GM23338 (cell line): ENCODE data around the gene ELAC2. TPM values are rescaled to one million over a fixed set of nuclear protein-coding genes. Genes with fewer than 3 reads are reported as not detected.

Experiments
- ATAC-seq: fragments of 200-7000 bp; cut with Tn5 transposase; 3 replicates; pipeline ENCODE4 v1.9.1; 2020
- DNase-seq: peaks from one replicate; pipeline ENCODE4 v3.0.0-alpha.2; 2015; ENCODE audit warnings: low spot score
- H2AFZ ChIP-seq: fragments of 200-600 bp; sonication (generic); 2 replicates; pipeline ENCODE4 v1.8.0; 2016; ENCODE audit warnings: antibody characterized with exemption, mild to moderate bottlenecking, moderate library complexity
- H3F3A ChIP-seq: fragments of 200-600 bp; sonication (generic); replicated peaks from 2 replicates; pipeline ENCODE4 v1.8.0; 2017; ENCODE audit warnings: antibody characterized with exemption, mixed run types, low read depth
- H3K27ac ChIP-seq: fragments of 200-600 bp; sonication (generic); 2 replicates; pipeline ENCODE4 v1.6.1; 2016; ENCODE audit warnings: low read depth
- H3K27me3 ChIP-seq: fragments of 200-600 bp; sonication (generic); 2 replicates; pipeline ENCODE4 v1.8.0; 2016; ENCODE audit warnings: mild to moderate bottlenecking, mixed run types, moderate library complexity; ENCODE audit not compliant: insufficient read depth
- H3K36me3 ChIP-seq: fragments of 200-600 bp; sonication (generic); 2 replicates; pipeline ENCODE4 v1.8.0; 2016; ENCODE audit warnings: mild to moderate bottlenecking; ENCODE audit not compliant: insufficient read depth
- H3K4me1 ChIP-seq: fragments of 200-600 bp; sonication (generic); 2 replicates; pipeline ENCODE4 v1.8.0; 2016; ENCODE audit warnings: mild to moderate bottlenecking, moderate library complexity; ENCODE audit not compliant: insufficient read depth
- H3K4me2 ChIP-seq: fragments of 200-600 bp; sonication (generic); 2 replicates; pipeline ENCODE4 v1.7.1; 2017; ENCODE audit warnings: mixed run types
- H3K4me3 ChIP-seq: fragments of 200-600 bp; sonication (generic); 2 replicates; pipeline ENCODE4 v1.6.1; 2016; ENCODE audit warnings: mixed run types
- H3K79me2 ChIP-seq: fragments of 200-600 bp; sonication (generic); replicated peaks from 2 replicates; pipeline ENCODE4 v1.8.0; 2017; ENCODE audit warnings: mild to moderate bottlenecking; ENCODE audit not compliant: insufficient read depth
- H3K9me2 ChIP-seq: fragments of 200-600 bp; sonication (generic); 2 replicates; pipeline ENCODE4 v1.8.0; 2017; ENCODE audit not compliant: insufficient read depth
- H4K20me1 ChIP-seq: fragments of 200-600 bp; sonication (generic); replicated peaks from 2 replicates; pipeline ENCODE4 v1.8.0; 2017; ENCODE audit warnings: mild to moderate bottlenecking; ENCODE audit not compliant: insufficient read depth
- H3K27ac Mint-ChIP-seq: 2 replicates; pipeline ENCODE4 v1.8.0; 2020; ENCODE audit warnings: inconsistent platforms, mild to moderate bottlenecking, moderate library complexity, mixed read lengths
- H3K27me3 Mint-ChIP-seq: 3 replicates; pipeline ENCODE4 v1.8.0; 2022; ENCODE audit warnings: low read depth, mild to moderate bottlenecking, moderate library complexity, mixed read lengths, inconsistent platforms; ENCODE audit not compliant: insufficient read depth, poor library complexity
- H3K36me3 Mint-ChIP-seq: 3 replicates; pipeline ENCODE4 v1.8.0; 2021; ENCODE audit warnings: low read depth, mild to moderate bottlenecking, inconsistent platforms, moderate library complexity, mixed read lengths
- H3K4me1 Mint-ChIP-seq: 3 replicates; pipeline ENCODE4 v1.8.0; 2020; ENCODE audit warnings: mild to moderate bottlenecking, inconsistent platforms, mixed read lengths
- H3K4me3 Mint-ChIP-seq: 3 replicates; pipeline ENCODE4 v1.8.0; 2021; ENCODE audit warnings: moderate library complexity, mild to moderate bottlenecking, inconsistent platforms, mixed read lengths
- H3K9me3 Mint-ChIP-seq: 3 replicates; pipeline ENCODE4 v1.8.0; 2020; ENCODE audit warnings: moderate library complexity, mild to moderate bottlenecking, inconsistent platforms, mixed read lengths
- CREB1 ChIP-seq: fragments of 250-450 bp; sonication (Bioruptor Pico); IDR thresholded peaks from 2 replicates; pipeline ENCODE4 v1.5.0; 2020; ENCODE audit warnings: low read depth, mild to moderate bottlenecking, moderate library complexity
- CTCF ChIP-seq, 2 experiments: fragments of 200-600 bp in 1 of 2; sonication (generic) in 1 of 2; conservative IDR thresholded peaks; 2 replicates each; pipeline versions ENCODE4 v1.5.1 to v1.6.1; 2016 to 2017; ENCODE audit warnings: antibody characterized with exemption in 2 of 2, low read depth in 2 of 2, mild to moderate bottlenecking in 2 of 2, moderate library complexity in 1 of 2
- ETS1 ChIP-seq: IDR thresholded peaks from 2 replicates; pipeline ENCODE4 v1.6.1; 2016; ENCODE audit warnings: antibody characterized with exemption
- EZH2 ChIP-seq: fragments of 200-600 bp; sonication (generic); IDR thresholded peaks from one replicate; pipeline ENCODE4 v1.8.0; 2017; ENCODE audit warnings: antibody characterized with exemption, mild to moderate bottlenecking, low read depth; ENCODE audit not compliant: unreplicated experiment
- EZH2phosphoT487 ChIP-seq: fragments of 200-600 bp; sonication (generic); IDR thresholded peaks from one replicate; pipeline ENCODE4 v1.8.1; 2018; ENCODE audit warnings: antibody characterized with exemption; ENCODE audit not compliant: unreplicated experiment
- JUNB ChIP-seq: IDR thresholded peaks from one replicate; pipeline ENCODE4 v1.6.1; 2016; ENCODE audit warnings: antibody characterized with exemption; ENCODE audit not compliant: unreplicated experiment
- NANOG ChIP-seq: IDR thresholded peaks from 2 replicates; pipeline ENCODE4 v1.6.1; 2016; ENCODE audit warnings: antibody characterized with exemption, borderline replicate concordance
- POLR2AphosphoS5 ChIP-seq: IDR thresholded peaks from 2 replicates; pipeline ENCODE4 v1.6.1; 2016; ENCODE audit warnings: antibody characterized with exemption, low read depth
- REST ChIP-seq: IDR thresholded peaks from one replicate; pipeline ENCODE4 v1.6.1; 2018; ENCODE audit warnings: antibody characterized with exemption; ENCODE audit not compliant: unreplicated experiment
- STAT1 ChIP-seq: IDR thresholded peaks from one replicate; pipeline ENCODE4 v1.6.1; 2016; ENCODE audit warnings: antibody characterized with exemption; ENCODE audit not compliant: unreplicated experiment
- ZNF114 ChIP-seq: fragments of 250-450 bp; sonication (Bioruptor Pico); IDR thresholded peaks from 2 replicates; pipeline ENCODE4 v1.5.0; 2020; ENCODE audit warnings: mild to moderate bottlenecking, moderate library complexity
- ZNF331 ChIP-seq: fragments of 250-450 bp; sonication (Bioruptor Pico); IDR thresholded peaks from 2 replicates; pipeline ENCODE4 v1.5.0; 2020; ENCODE audit warnings: low read depth, mild to moderate bottlenecking, moderate library complexity
- ZNF462 ChIP-seq: fragments of 250-450 bp; sonication (Bioruptor Pico); IDR thresholded peaks from 2 replicates; pipeline ENCODE4 v1.5.0; 2020; ENCODE audit warnings: mild to moderate bottlenecking, moderate library complexity
- polyA plus RNA-seq: library from polyadenylated mRNA; unstranded; fragments of >200 nt; fragmentation: Nextera tagmentation; extraction: Ambion mirVana; gene quantifications from 2 replicates; pipeline ENCODE4 v1.2.1, GENCODE V29; 2016
- total RNA-seq: library from RNA; depleted of rRNA; stranded (reverse); fragments of >200 nt; shearing (Covaris generic); gene quantifications from 2 replicates; pipeline ENCODE4 v1.2.3, GENCODE V29; 2014

Gene ELAC2
- total and polyA plus RNA-seq, 2 experiments from 2014 or later = 49.9 to 203 TPM

GRCh38 chr17:13014801-13015200 lies 3.0 kb downstream of the ELAC2 start:
- H3K9me3 Mint-ChIP-seq = no peaks in the 10 kb centered on the region
- Histone ChIP-seq H3K36me3 (peaks cover 59% of the 10 kb centered on the region), H3K79me2 (peaks cover 26% of the 10 kb centered on the region), H3K27ac (no peak overlapping the region), H3K4me3 (no peak overlapping the region), H2AFZ (no peak overlapping the region), H3K4me2 (no peak overlapping the region), H3F3A (peaks cover 5% of the 10 kb centered on the region; the same call in 1 of the 2 replicates), H4K20me1 (peaks cover 27% of the 10 kb centered on the region), H3K9me2 (no peaks in the 10 kb centered on the region), H3K27me3 (no peaks in the 10 kb centered on the region), H3K4me1 (no peaks in the 10 kb centered on the region)
- H3K27me3 Mint-ChIP-seq = no peaks in the 10 kb centered on the region
- no peak overlapping the region for H3K4me3 Mint-ChIP-seq
- peaks cover 71% of the 10 kb centered on the region for H3K36me3 Mint-ChIP-seq
- H3K27ac Mint-ChIP-seq = no peak overlapping the region
- ATAC-seq (no peak), DNase-seq (no peak)
- TF ChIP-seq ZNF114 (no peak), ZNF331 (no peak), REST (no peak), CREB1 (CRISPR knock-in tag) (no peak), POLR2AphosphoS5 (no peak), NANOG (no peak), CTCF (conservative IDR thresholded peaks at IDR 0.05; ENCODE audit: low read depth in 2 of 2) (no peak), EZH2phosphoT487 (no peak), ZNF462 (CRISPR knock-in tag) (no peak), STAT1 (no peak), JUNB (no peak), ETS1 (no peak), EZH2 (no peak)
- H3K4me1 Mint-ChIP-seq = peaks cover 4% of the 10 kb centered on the region; the same call in 1 of the 3 replicates
